ENCODE data around the gene RNF113B.

Gene RNF113B

GRCh38 chr13:98162935-98163334, 14.1 kb downstream of the RNF113B start:
- H3K4me3 ChIP-seq (ENCODE audit: insufficient read depth, low read depth, low read length, poor library complexity, severe bottlenecking), result no peak overlapping the region
- no peaks in the 10 kb centered on the region for H3K9me3 ChIP-seq (ENCODE audit: control insufficient read depth, low read length)
- no peak for DNase-seq
- H3K27me3 ChIP-seq (replicated peaks; ENCODE audit: control insufficient read depth, insufficient read depth, low read length, poor library complexity, severe bottlenecking), result no peaks in the 10 kb centered on the region
- H3K36me3 ChIP-seq (ENCODE audit: control insufficient read depth, insufficient read depth, low read length), result no peaks in the 10 kb centered on the region
- no peak overlapping the region for H3K27ac ChIP-seq (ENCODE audit: insufficient read depth, low read length, poor library complexity, severe bottlenecking)
- H3K4me1 ChIP-seq (ENCODE audit: control insufficient read depth, insufficient read depth, low read length, poor library complexity, severe bottlenecking), result no peaks in the 10 kb centered on the region

GRCh38 chr13:98158172-98158899, 18.7 kb downstream of the RNF113B start:
- H3K36me3 ChIP-seq (ENCODE audit: control insufficient read depth, insufficient read depth, low read length), result no peaks in the 10 kb centered on the region
- H3K4me3 ChIP-seq (ENCODE audit: insufficient read depth, low read depth, low read length, poor library complexity, severe bottlenecking), result no peak overlapping the region
- no peaks in the 10 kb centered on the region for H3K27me3 ChIP-seq (replicated peaks; ENCODE audit: control insufficient read depth, insufficient read depth, low read length, poor library complexity, severe bottlenecking)
- H3K27ac ChIP-seq (ENCODE audit: insufficient read depth, low read length, poor library complexity, severe bottlenecking), result no peak overlapping the region
- no peaks in the 10 kb centered on the region for H3K4me1 ChIP-seq (ENCODE audit: control insufficient read depth, insufficient read depth, low read length, poor library complexity, severe bottlenecking)
- no peak for DNase-seq
- no peaks in the 10 kb centered on the region for H3K9me3 ChIP-seq (ENCODE audit: control insufficient read depth, low read length)

GRCh38 chr13:98157609-98158008, 19.5 kb downstream of the RNF113B start:
- Histone ChIP-seq H3K27me3 (replicated peaks; ENCODE audit: control insufficient read depth, insufficient read depth, low read length, poor library complexity, severe bottlenecking) (no peaks in the 10 kb centered on the region), H3K4me1 (ENCODE audit: control insufficient read depth, insufficient read depth, low read length, poor library complexity, severe bottlenecking) (no peaks in the 10 kb centered on the region), H3K9me3 (ENCODE audit: control insufficient read depth, low read length) (no peaks in the 10 kb centered on the region), H3K4me3 (ENCODE audit: insufficient read depth, low read depth, low read length, poor library complexity, severe bottlenecking) (no peak overlapping the region), H3K36me3 (ENCODE audit: control insufficient read depth, insufficient read depth, low read length) (no peaks in the 10 kb centered on the region), H3K27ac (ENCODE audit: insufficient read depth, low read length, poor library complexity, severe bottlenecking) (no peak overlapping the region)
- no peak for DNase-seq

GRCh38 chr13:98157188-98157587, 19.9 kb downstream of the RNF113B start:
- no peaks in the 10 kb centered on the region for H3K27me3 ChIP-seq (replicated peaks; ENCODE audit: control insufficient read depth, insufficient read depth, low read length, poor library complexity, severe bottlenecking)
- H3K9me3 ChIP-seq (ENCODE audit: control insufficient read depth, low read length), result no peaks in the 10 kb centered on the region
- no peak for DNase-seq
- H3K36me3 ChIP-seq (ENCODE audit: control insufficient read depth, insufficient read depth, low read length), result no peaks in the 10 kb centered on the region
- no peak overlapping the region for H3K27ac ChIP-seq (ENCODE audit: insufficient read depth, low read length, poor library complexity, severe bottlenecking)
- H3K4me3 ChIP-seq (ENCODE audit: insufficient read depth, low read depth, low read length, poor library complexity, severe bottlenecking), result no peak overlapping the region
- no peaks in the 10 kb centered on the region for H3K4me1 ChIP-seq (ENCODE audit: control insufficient read depth, insufficient read depth, low read length, poor library complexity, severe bottlenecking)

- H3K4me3 ChIP-seq (ENCODE audit: insufficient read depth, low read depth, low read length, poor library complexity, severe bottlenecking), result no peak overlapping the region
- H3K36me3 ChIP-seq (ENCODE audit: control insufficient read depth, insufficient read depth, low read length), result no peaks in the 10 kb centered on the region
- H3K9me3 ChIP-seq (ENCODE audit: control insufficient read depth, low read length), result no peaks in the 10 kb centered on the region
- no peak for DNase-seq
- no peak overlapping the region for H3K27ac ChIP-seq (ENCODE audit: insufficient read depth, low read length, poor library complexity, severe bottlenecking)
- no peaks in the 10 kb centered on the region for H3K27me3 ChIP-seq (replicated peaks; ENCODE audit: control insufficient read depth, insufficient read depth, low read length, poor library complexity, severe bottlenecking)
- H3K4me1 ChIP-seq (ENCODE audit: control insufficient read depth, insufficient read depth, low read length, poor library complexity, severe bottlenecking), result no peaks in the 10 kb centered on the region
Measured at GRCh38 chr13:98156259-98156658, 20.8 kb downstream of the RNF113B start.

GRCh38 chr13:98155475-98156109, 21.5 kb downstream of the RNF113B start:
- no peak for DNase-seq
- Histone ChIP-seq H3K36me3 (ENCODE audit: control insufficient read depth, insufficient read depth, low read length) (no peaks in the 10 kb centered on the region), H3K27ac (ENCODE audit: insufficient read depth, low read length, poor library complexity, severe bottlenecking) (no peak overlapping the region), H3K4me3 (ENCODE audit: insufficient read depth, low read depth, low read length, poor library complexity, severe bottlenecking) (no peak overlapping the region), H3K9me3 (ENCODE audit: control insufficient read depth, low read length) (no peaks in the 10 kb centered on the region), H3K4me1 (ENCODE audit: control insufficient read depth, insufficient read depth, low read length, poor library complexity, severe bottlenecking) (no peaks in the 10 kb centered on the region), H3K27me3 (replicated peaks; ENCODE audit: control insufficient read depth, insufficient read depth, low read length, poor library complexity, severe bottlenecking) (no peaks in the 10 kb centered on the region)

- Histone ChIP-seq H3K4me3 (ENCODE audit: insufficient read depth, low read depth, low read length, poor library complexity, severe bottlenecking) (no peak overlapping the region), H3K27ac (ENCODE audit: insufficient read depth, low read length, poor library complexity, severe bottlenecking) (no peak overlapping the region), H3K36me3 (ENCODE audit: control insufficient read depth, insufficient read depth, low read length) (no peaks in the 10 kb centered on the region), H3K9me3 (ENCODE audit: control insufficient read depth, low read length) (no peaks in the 10 kb centered on the region), H3K27me3 (replicated peaks; ENCODE audit: control insufficient read depth, insufficient read depth, low read length, poor library complexity, severe bottlenecking) (no peaks in the 10 kb centered on the region), H3K4me1 (ENCODE audit: control insufficient read depth, insufficient read depth, low read length, poor library complexity, severe bottlenecking) (no peaks in the 10 kb centered on the region)
- no peak for DNase-seq
Measured at GRCh38 chr13:98150832-98151479, 26.1 kb downstream of the RNF113B start.

GRCh38 chr13:98147521-98147920, 29.5 kb downstream of the RNF113B start:
- no peak overlapping the region for H3K4me3 ChIP-seq (ENCODE audit: insufficient read depth, low read depth, low read length, poor library complexity, severe bottlenecking)
- H3K9me3 ChIP-seq (ENCODE audit: control insufficient read depth, low read length), result no peaks in the 10 kb centered on the region
- no peaks in the 10 kb centered on the region for H3K36me3 ChIP-seq (ENCODE audit: control insufficient read depth, insufficient read depth, low read length)
- H3K27me3 ChIP-seq (replicated peaks; ENCODE audit: control insufficient read depth, insufficient read depth, low read length, poor library complexity, severe bottlenecking), result no peaks in the 10 kb centered on the region
- DNase-seq, result no peak
- no peak overlapping the region for H3K27ac ChIP-seq (ENCODE audit: insufficient read depth, low read length, poor library complexity, severe bottlenecking)
- H3K4me1 ChIP-seq (ENCODE audit: control insufficient read depth, insufficient read depth, low read length, poor library complexity, severe bottlenecking), result peaks cover 4% of the 10 kb centered on the region

- Histone ChIP-seq H3K4me3 (ENCODE audit: insufficient read depth, low read depth, low read length, poor library complexity, severe bottlenecking) (no peak overlapping the region), H3K9me3 (ENCODE audit: control insufficient read depth, low read length) (no peaks in the 10 kb centered on the region), H3K27ac (ENCODE audit: insufficient read depth, low read length, poor library complexity, severe bottlenecking) (no peak overlapping the region), H3K36me3 (ENCODE audit: control insufficient read depth, insufficient read depth, low read length) (no peaks in the 10 kb centered on the region), H3K4me1 (ENCODE audit: control insufficient read depth, insufficient read depth, low read length, poor library complexity, severe bottlenecking) (peaks cover 11% of the 10 kb centered on the region), H3K27me3 (replicated peaks; ENCODE audit: control insufficient read depth, insufficient read depth, low read length, poor library complexity, severe bottlenecking) (no peaks in the 10 kb centered on the region)
- DNase-seq, result no peak
Measured at GRCh38 chr13:98144801-98145350, 32.2 kb downstream of the RNF113B start.
